ENCODE data around the gene OLIG2. TPM values are rescaled to one million over a fixed set of nuclear protein-coding genes. Genes with fewer than 3 reads are reported as not detected.

Gene OLIG2
- total and polyA plus RNA-seq, 9 donors, result 0.04 TPM; not detected in 8

DNA sequence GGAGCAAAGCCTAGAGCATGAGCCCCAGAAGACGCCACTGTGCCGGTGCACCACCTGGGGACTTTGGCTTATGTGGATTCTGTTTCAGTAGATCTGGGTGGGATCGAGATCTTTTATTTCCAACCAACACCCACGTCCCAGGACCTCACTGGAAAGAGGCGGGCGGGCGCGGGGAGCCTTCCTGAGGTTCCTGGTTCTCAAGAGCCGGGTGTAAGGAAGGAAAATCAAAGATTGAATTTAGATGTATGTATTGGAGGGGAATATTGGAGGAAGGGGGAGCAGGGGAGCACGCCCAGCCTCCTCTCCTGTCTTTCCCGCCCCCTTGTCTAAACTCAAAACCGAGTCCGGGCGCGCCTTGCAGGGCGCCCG, 6.2 kb upstream of the OLIG2 start:
- H3K27me3 ChIP-seq (ENCODE audit: control insufficient read depth, insufficient read depth, low read length), result peaks cover 91% of the 10 kb centered on the region
- DNase-seq, result no peak
- H3K27ac ChIP-seq (ENCODE audit: low read length), result no peak overlapping the region
- H3K9me3 ChIP-seq (replicated peaks; ENCODE audit: control insufficient read depth, low read depth, low read length), result no peaks in the 10 kb centered on the region
- no peaks in the 10 kb centered on the region for H3K36me3 ChIP-seq (ENCODE audit: control insufficient read depth, insufficient read depth, low read length)
- 0% methylated on average over 6 of the region's 17 CpGs for WGBS (ENCODE audit: insufficient coverage)
- no peak overlapping the region for H3K4me3 ChIP-seq (ENCODE audit: low read length)
- peaks cover 26% of the 10 kb centered on the region for H3K4me1 ChIP-seq (ENCODE audit: control insufficient read depth, insufficient read depth, low read length)

DNA sequence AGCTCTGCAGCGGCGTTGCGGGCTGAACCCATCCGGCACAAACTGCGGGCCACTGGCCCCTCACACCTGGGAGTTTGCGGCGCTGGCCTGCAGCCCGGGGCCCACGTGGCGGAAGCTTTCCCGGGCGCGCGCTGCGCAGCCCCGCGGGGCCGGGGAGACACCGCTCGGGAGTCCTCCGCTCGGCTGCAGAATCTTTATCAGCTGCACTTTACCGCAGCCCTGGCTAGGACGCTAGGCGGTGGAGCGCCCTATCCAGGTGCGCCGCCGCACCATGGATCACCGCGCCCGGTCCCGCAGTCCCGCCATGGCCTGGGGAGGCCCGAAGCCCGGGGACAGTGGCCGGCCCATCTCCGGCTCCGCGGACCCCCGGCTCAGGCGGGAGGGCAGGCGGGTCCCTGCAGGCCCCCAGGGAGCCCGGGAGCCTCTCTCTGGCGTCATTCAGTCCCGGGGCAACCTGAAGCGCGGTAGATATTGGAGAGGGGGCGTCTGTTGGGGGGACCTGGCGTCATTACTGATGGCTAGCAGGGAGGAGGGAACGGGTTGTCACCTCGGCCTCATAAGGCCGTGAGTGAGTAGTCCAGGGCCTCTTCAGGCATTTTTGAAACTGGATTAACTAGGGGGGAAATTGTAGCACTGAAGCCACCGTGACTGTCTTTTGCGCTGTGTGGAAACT, 5.7 kb upstream of the OLIG2 start:
- no peak overlapping the region for H3K4me3 ChIP-seq (ENCODE audit: low read length)

GRCh38 chr21:33020558-33021100, 5.1 kb upstream of the OLIG2 start:
- Histone ChIP-seq H3K4me1 (ENCODE audit: control insufficient read depth, insufficient read depth, low read length) (peaks cover 37% of the 10 kb centered on the region), H3K27me3 (ENCODE audit: control insufficient read depth, insufficient read depth, low read length) (peaks cover 94% of the 10 kb centered on the region), H3K36me3 (ENCODE audit: control insufficient read depth, insufficient read depth, low read length) (no peaks in the 10 kb centered on the region), H3K9me3 (replicated peaks; ENCODE audit: control insufficient read depth, low read depth, low read length) (no peaks in the 10 kb centered on the region), H3K4me3 (ENCODE audit: low read length) (no peak overlapping the region), H3K27ac (ENCODE audit: low read length) (no peak overlapping the region)
- no peak for DNase-seq
- 4% methylated on average over 3 of the region's 16 CpGs for WGBS (ENCODE audit: insufficient coverage)

More for the DNA sequence above, 5.7 kb upstream of the OLIG2 start:
- DNase-seq, result no peak
- peaks cover 92% of the 10 kb centered on the region for H3K27me3 ChIP-seq (ENCODE audit: control insufficient read depth, insufficient read depth, low read length)
- no peak overlapping the region for H3K27ac ChIP-seq (ENCODE audit: low read length)
- no peaks in the 10 kb centered on the region for H3K36me3 ChIP-seq (ENCODE audit: control insufficient read depth, insufficient read depth, low read length)
- no peaks in the 10 kb centered on the region for H3K9me3 ChIP-seq (replicated peaks; ENCODE audit: control insufficient read depth, low read depth, low read length)
- H3K4me1 ChIP-seq (ENCODE audit: control insufficient read depth, insufficient read depth, low read length), result peaks cover 31% of the 10 kb centered on the region
- under 1% methylated on average over 54 of the region's 55 CpGs for WGBS (ENCODE audit: insufficient coverage)

DNA sequence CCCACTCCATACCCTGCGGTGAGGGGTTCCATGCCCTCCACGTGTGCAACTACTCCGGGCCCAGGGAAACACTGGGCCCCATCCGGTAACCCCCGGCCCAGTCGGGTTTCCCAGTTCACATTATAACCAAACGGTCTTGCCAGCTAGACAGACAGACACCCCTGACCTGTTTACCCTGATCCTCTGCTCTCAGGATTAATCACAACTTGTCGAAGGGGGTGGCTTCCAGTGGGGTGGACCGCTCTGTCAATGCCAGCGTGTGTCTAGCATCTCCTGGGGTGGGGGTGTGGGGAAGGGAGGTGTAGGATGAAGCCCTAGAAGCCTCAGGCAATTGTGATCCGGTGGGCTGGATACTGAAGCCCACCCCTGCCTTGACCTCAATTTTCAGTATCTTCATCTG, 4.6 kb upstream of the OLIG2 start:
- Histone ChIP-seq H3K36me3 (ENCODE audit: control insufficient read depth, insufficient read depth, low read length) (no peaks in the 10 kb centered on the region), H3K27me3 (ENCODE audit: control insufficient read depth, insufficient read depth, low read length) (peaks cover 94% of the 10 kb centered on the region), H3K4me1 (ENCODE audit: control insufficient read depth, insufficient read depth, low read length) (peaks cover 42% of the 10 kb centered on the region), H3K9me3 (replicated peaks; ENCODE audit: control insufficient read depth, low read depth, low read length) (no peaks in the 10 kb centered on the region), H3K27ac (ENCODE audit: low read length) (no peak overlapping the region), H3K4me3 (ENCODE audit: low read length) (no peak overlapping the region)
- no peak for DNase-seq
- 3% methylated on average over 5 of the region's 11 CpGs for WGBS (ENCODE audit: insufficient coverage)

DNA sequence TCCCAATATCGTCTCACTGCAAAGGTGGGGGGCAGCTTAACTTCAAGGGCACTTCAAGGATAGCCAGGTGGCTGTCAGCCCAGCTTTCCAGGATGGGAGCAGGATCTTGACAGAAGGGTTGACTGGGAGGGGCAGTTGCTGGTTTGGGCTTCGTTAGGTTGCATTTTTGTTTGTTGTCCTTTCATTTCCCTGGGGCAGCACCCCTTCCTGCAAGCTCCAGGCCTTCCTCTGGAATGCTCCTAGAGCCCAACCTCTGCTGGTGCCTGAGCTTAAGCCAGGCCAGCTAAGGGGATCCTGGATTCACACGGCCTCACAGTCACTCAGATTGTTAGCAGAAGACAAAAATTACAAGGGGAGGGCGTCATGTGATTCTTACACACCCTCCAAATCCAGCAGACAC, 4.1 kb upstream of the OLIG2 start:
- 20% methylated on average over 1 of the region's 4 CpGs for WGBS (ENCODE audit: insufficient coverage)
- peaks cover 44% of the 10 kb centered on the region for H3K4me1 ChIP-seq (ENCODE audit: control insufficient read depth, insufficient read depth, low read length)
- no peak overlapping the region for H3K4me3 ChIP-seq (ENCODE audit: low read length)
- H3K36me3 ChIP-seq (ENCODE audit: control insufficient read depth, insufficient read depth, low read length), result no peaks in the 10 kb centered on the region
- no peak for DNase-seq
- no peak overlapping the region for H3K27ac ChIP-seq (ENCODE audit: low read length)
- peaks cover 95% of the 10 kb centered on the region for H3K27me3 ChIP-seq (ENCODE audit: control insufficient read depth, insufficient read depth, low read length)
- no peaks in the 10 kb centered on the region for H3K9me3 ChIP-seq (replicated peaks; ENCODE audit: control insufficient read depth, low read depth, low read length)

DNA sequence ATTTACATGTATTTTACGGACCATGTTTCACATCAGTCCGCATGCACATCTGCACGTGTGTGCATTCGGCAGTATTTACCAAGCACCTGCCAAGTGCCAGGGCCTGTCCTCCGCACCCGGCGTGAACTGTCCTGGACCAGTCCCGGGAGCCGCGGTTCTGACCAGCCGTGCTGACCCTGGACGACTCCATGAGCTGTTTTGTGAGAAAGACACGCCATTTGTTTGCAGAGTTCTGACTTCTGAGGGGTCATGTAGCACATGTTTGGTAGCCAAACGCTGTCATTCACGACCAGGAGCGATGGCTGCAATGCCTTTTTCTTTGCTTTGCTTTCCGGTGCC, 3.3 kb upstream of the OLIG2 start:
- 10% methylated on average over 15 of the region's 17 CpGs for WGBS (ENCODE audit: insufficient coverage)
- no peak for DNase-seq
- Histone ChIP-seq H3K27me3 (ENCODE audit: control insufficient read depth, insufficient read depth, low read length) (peaks cover 98% of the 10 kb centered on the region), H3K36me3 (ENCODE audit: control insufficient read depth, insufficient read depth, low read length) (no peaks in the 10 kb centered on the region), H3K4me3 (ENCODE audit: low read length) (no peak overlapping the region), H3K4me1 (ENCODE audit: control insufficient read depth, insufficient read depth, low read length) (peaks cover 49% of the 10 kb centered on the region), H3K9me3 (replicated peaks; ENCODE audit: control insufficient read depth, low read depth, low read length) (no peaks in the 10 kb centered on the region), H3K27ac (ENCODE audit: low read length) (no peak overlapping the region)

GRCh38 chr21:33022828-33023573, 2.7 kb upstream of the OLIG2 start:
- peaks cover 96% of the 10 kb centered on the region for H3K27me3 ChIP-seq (ENCODE audit: control insufficient read depth, insufficient read depth, low read length)
- no peaks in the 10 kb centered on the region for H3K9me3 ChIP-seq (replicated peaks; ENCODE audit: control insufficient read depth, low read depth, low read length)
- H3K4me3 ChIP-seq (ENCODE audit: low read length), result no peak overlapping the region
- under 1% methylated on average over 49 of the region's 52 CpGs for whole genome bisulfite sequencing (ENCODE audit: insufficient coverage)
- H3K36me3 ChIP-seq (ENCODE audit: control insufficient read depth, insufficient read depth, low read length), result no peaks in the 10 kb centered on the region
- H3K27ac ChIP-seq (ENCODE audit: low read length), result no peak overlapping the region
- H3K4me1 ChIP-seq (ENCODE audit: control insufficient read depth, insufficient read depth, low read length), result peaks cover 53% of the 10 kb centered on the region
- DNase-seq, result no peak

DNA sequence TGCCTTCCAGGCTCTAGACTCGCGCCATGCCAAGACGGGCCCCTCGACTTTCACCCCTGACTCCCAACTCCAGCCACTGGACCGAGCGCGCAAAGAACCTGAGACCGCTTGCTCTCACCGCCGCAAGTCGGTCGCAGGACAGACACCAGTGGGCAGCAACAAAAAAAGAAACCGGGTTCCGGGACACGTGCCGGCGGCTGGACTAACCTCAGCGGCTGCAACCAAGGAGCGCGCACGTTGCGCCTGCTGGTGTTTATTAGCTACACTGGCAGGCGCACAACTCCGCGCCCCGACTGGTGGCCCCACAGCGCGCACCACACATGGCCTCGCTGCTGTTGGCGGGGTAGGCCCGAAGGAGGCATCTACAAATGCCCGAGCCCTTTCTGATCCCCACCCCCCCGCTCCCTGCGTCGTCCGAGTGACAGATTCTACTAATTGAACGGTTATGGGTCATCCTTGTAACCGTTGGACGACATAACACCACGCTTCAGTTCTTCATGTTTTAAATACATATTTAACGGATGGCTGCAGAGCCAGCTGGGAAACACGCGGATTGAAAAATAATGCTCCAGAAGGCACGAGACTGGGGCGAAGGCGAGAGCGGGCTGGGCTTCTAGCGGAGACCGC, 2.0 kb upstream of the OLIG2 start:
- peaks cover 96% of the 10 kb centered on the region for H3K27me3 ChIP-seq (ENCODE audit: control insufficient read depth, insufficient read depth, low read length)
- under 1% methylated on average over 31 of the region's 49 CpGs for WGBS (ENCODE audit: insufficient coverage)
- H3K27ac ChIP-seq (ENCODE audit: low read length), result no peak overlapping the region
- H3K36me3 ChIP-seq (ENCODE audit: control insufficient read depth, insufficient read depth, low read length), result no peaks in the 10 kb centered on the region
- peaks cover 54% of the 10 kb centered on the region for H3K4me1 ChIP-seq (ENCODE audit: control insufficient read depth, insufficient read depth, low read length)
- H3K4me3 ChIP-seq (ENCODE audit: low read length), result no peak overlapping the region
- DNase-seq, result no peak
- no peaks in the 10 kb centered on the region for H3K9me3 ChIP-seq (replicated peaks; ENCODE audit: control insufficient read depth, low read depth, low read length)

DNA sequence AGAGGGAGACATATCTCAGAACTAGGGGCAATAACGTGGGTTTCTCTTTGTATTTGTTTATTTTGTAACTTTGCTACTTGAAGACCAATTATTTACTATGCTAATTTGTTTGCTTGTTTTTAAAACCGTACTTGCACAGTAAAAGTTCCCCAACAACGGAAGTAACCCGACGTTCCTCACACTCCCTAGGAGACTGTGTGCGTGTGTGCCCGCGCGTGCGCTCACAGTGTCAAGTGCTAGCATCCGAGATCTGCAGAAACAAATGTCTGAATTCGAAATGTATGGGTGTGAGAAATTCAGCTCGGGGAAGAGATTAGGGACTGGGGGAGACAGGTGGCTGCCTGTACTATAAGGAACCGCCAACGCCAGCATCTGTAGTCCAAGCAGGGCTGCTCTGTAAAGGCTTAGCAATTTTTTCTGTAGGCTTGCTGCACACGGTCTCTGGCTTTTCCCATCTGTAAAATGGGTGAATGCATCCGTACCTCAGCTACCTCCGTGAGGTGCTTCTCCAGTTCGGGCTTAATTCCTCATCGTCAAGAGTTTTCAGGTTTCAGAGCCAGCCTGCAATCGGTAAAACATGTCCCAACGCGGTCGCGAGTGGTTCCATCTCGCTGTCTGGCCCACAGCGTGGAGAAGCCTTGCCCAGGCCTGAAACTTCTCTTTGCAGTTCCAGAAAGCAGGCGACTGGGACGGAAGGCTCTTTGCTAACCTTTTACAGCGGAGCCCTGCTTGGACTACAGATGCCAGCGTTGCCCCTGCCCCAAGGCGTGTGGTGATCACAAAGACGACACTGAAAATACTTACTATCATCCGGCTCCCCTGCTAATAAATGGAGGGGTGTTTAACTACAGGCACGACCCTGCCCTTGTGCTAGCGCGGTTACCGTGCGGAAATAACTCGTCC, 1.3 kb upstream of the OLIG2 start:
- 4% methylated on average over 26 of the region's 40 CpGs for WGBS (ENCODE audit: insufficient coverage)
- Histone ChIP-seq H3K27me3 (ENCODE audit: control insufficient read depth, insufficient read depth, low read length) (peaks cover 96% of the 10 kb centered on the region), H3K4me1 (ENCODE audit: control insufficient read depth, insufficient read depth, low read length) (peaks cover 60% of the 10 kb centered on the region), H3K36me3 (ENCODE audit: control insufficient read depth, insufficient read depth, low read length) (no peaks in the 10 kb centered on the region), H3K27ac (ENCODE audit: low read length) (no peak overlapping the region), H3K4me3 (ENCODE audit: low read length) (no peak overlapping the region), H3K9me3 (replicated peaks; ENCODE audit: control insufficient read depth, low read depth, low read length) (no peaks in the 10 kb centered on the region)
- DNase-seq, result no peak

All from muscle of leg (tissue), 11 donors.